Adrenal gland (tissue), 12 donors: ENCODE measurements around the gene MMEL1. TPM values are rescaled to one million over a fixed set of nuclear protein-coding genes. Genes with fewer than 3 reads are reported as not detected.

Experiments used
- DNase-seq, 7 donors: peaks; one replicate each; pipeline ENCODE4 v3.0.0-alpha.2; 2019 to 2020
- H3K27ac ChIP-seq, 5 donors: fragments of 200-600 bp; sonication (generic) in 4 of 5; 1 replicate in 3 of 5; 2 replicates in 2 of 5; pipeline versions ENCODE4 v1.5.1 to v1.8.0; 2016 to 2020; ENCODE audit warnings: mild to moderate bottlenecking in 1 of 5
- H3K27me3 ChIP-seq: fragments of 200-600 bp; 2 replicates; pipeline ENCODE4 v1.8.0; 2021
- H3K36me3 ChIP-seq, 2 donors: fragments of 200-600 bp; replicated peaks in 1 of 2; 1 replicate in 1 of 2; 2 replicates in 1 of 2; pipeline versions ENCODE4 v1.5.1 to v1.8.0; 2018 to 2022
- H3K4me1 ChIP-seq, 2 donors: fragments of 200-600 bp; replicated peaks in 1 of 2; 1 replicate in 1 of 2; 2 replicates in 1 of 2; pipeline versions ENCODE4 v1.5.1 to v1.8.0; 2018 to 2021
- H3K4me3 ChIP-seq, 4 donors: fragments of 200-600 bp; sonication (generic) in 3 of 4; one replicate each; pipeline ENCODE4 v1.5.1; 2016 to 2018
- H3K9me3 ChIP-seq, 3 donors: fragments of 200-600 bp; sonication (generic) in 1 of 3; replicated peaks in 1 of 3; 1 replicate in 2 of 3; 2 replicates in 1 of 3; pipeline versions ENCODE4 v1.5.1 to v1.8.0; 2016 to 2021
- CTCF ChIP-seq, 6 experiments: fragments of 450-650 bp in 4 of 6; fragments of 200-600 bp in 2 of 6; sonication (generic) in 1 of 6; IDR thresholded peaks; 1 replicate in 5 of 6; 2 replicates in 1 of 6; pipeline versions ENCODE4 v1.5.1 to v1.8.0; 2016 to 2021; ENCODE audit warnings: antibody characterized with exemption in 6 of 6, mild to moderate bottlenecking in 2 of 6, moderate library complexity in 1 of 6
- POLR2A ChIP-seq, 2 donors: fragments of 450-650 bp; IDR thresholded peaks; one replicate each; pipeline ENCODE4 v1.6.1; 2017; ENCODE audit warnings: antibody characterized with exemption in 2 of 2, mild to moderate bottlenecking in 2 of 2, moderate library complexity in 1 of 2
- WGBS, 4 donors: extraction: QIAGEN DNeasy Blood & Tissue Kit in 2 of 4; methylation state at CpG; one replicate each; pipeline versions ENCODE4 v1.1.5 to v1.1.7; 2013 to 2017; 5-methylcytosine and 5-hydroxymethylcytosine counted together
- intact Hi-C, 2 donors: fragments of 100-400 bp; cut with DNase I; formaldehyde crosslinking; loops; one replicate each; pipeline versions ENCODE4 v1.14.1 to v1.15.0; 2022 to 2023
- polyA plus RNA-seq, 3 donors: library from polyadenylated mRNA; stranded (reverse); fragments of 200-250 nt in 2 of 3; fragments of 350-450 nt in 1 of 3; fragmentation: Illumina TruSeq in 1 of 3; extraction: RNeasy Lipid Tissue Mini Kit (QIAGEN cat#74804) in 1 of 3; gene quantifications; one replicate each; pipeline ENCODE4 v1.2.3, GENCODE V29; 2013 to 2014
- total RNA-seq, 9 donors: library from RNA; depleted of rRNA in 4 of 9; stranded (reverse); fragments of >200 nt in 4 of 9; fragments of 120-200 nt in 1 of 9; fragmentation: NEBNext Ultra II Directional in 1 of 9; extraction: Animal tissue kit (Norgen Biotek cat#: 25700) in 1 of 9; gene quantifications; one replicate each; pipeline versions ENCODE4 v1.1.0 to v1.2.4, GENCODE V29; 2013 to 2023
- donor health status: healthy with polysubstance abuse.
- donor health status: Bipolar disorder and iron deficiency.
- donor health status: DM: yes; HTN: yes; CAD: no.
- donor health status: DM: no; HTN: no; CAD: no.
- donor health status: DM: no; HTN: no; CAD: no.
- donor health status: DM: yes; HTN: yes; CAD: no.

MMEL1 gene
- total and polyA plus RNA-seq, 12 donors, result 0.30 to 8.2 (median 2.6) TPM

DNA sequence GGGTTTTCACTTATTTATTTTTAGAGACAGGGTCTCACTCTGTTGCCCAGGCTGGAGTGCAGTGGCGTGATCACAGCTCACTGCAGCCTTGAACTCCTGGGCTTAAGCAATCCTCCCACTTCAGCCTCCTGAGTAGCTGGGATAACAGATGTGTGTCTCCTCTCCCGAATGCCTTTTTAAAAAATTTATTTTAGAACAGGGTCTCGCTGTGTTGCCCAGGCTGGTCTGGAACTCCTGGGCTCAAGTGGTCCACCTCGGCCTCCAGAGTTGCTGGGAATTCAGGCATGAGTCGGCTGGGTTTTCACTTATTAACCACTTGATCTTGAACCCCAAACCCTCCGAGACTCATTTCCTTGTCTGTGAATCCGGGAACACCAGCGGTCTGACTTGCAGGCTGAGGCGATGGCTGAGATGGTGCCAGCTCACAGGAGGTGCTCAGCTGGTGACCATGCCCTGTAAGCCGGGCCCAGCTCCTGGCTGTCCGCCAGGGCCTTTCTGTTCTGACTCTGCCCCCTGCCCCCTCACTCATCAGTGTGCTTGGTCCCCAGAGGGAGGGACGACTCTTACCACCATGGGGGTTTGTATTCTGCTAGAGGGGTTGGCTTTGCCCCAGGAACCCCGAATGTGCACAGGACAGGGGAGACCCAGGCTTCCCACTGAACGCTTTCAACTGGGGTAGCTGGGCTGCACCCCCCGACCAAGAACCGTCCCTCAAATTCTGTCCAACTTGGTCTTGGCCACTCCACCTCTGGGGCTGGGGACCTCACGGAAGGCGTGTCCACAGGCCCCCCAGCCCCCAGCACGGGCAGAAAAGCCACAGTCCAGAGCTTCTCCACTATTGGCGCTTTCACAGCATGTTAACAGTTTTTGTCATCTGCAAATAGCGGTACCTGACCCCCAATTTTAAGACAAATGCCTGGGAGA, 22.5 kb downstream of the MMEL1 start:
- WGBS, 4 donors, result 67 to 84% (median 73%) methylated on average over 15 to 21 of the region's 21 CpGs
- Histone ChIP-seq H3K4me1 (no peaks in the 10 kb centered on the region), H3K27ac (no peak overlapping the region), H3K27me3 (peaks cover 4% of the 10 kb centered on the region), H3K36me3 (no peaks in the 10 kb centered on the region), H3K4me3 (no peak overlapping the region), H3K9me3 (no peaks in the 10 kb centered on the region)
- TF ChIP-seq POLR2A (IDR thresholded peaks at IDR 0.05), result no peak
- no peak for TF ChIP-seq CTCF (IDR thresholded peaks at IDR 0.05)
- intact Hi-C loops, result no loop called here
- peak in 3 of 7 donors; percentile 6 to 18 (median 12) for DNase-seq

- DNase-seq, result peak in 4 of 7 donors; percentile 4 to 15 (median 6)
- intact Hi-C loops, result no loop called here
- no peak overlapping the region for H3K27ac ChIP-seq
- WGBS, 4 donors, result 79 to 93% (median 90%) methylated on average over 8 to 34 of the region's 34 CpGs
- no peaks in the 10 kb centered on the region for H3K4me1 ChIP-seq
- no peaks in the 10 kb centered on the region for H3K36me3 ChIP-seq
- no peak overlapping the region for H3K4me3 ChIP-seq
- H3K27me3 ChIP-seq, result peaks cover 4% of the 10 kb centered on the region
- TF ChIP-seq CTCF (IDR thresholded peaks at IDR 0.05) (no peak), POLR2A (IDR thresholded peaks at IDR 0.05) (no peak)
- no peaks in the 10 kb centered on the region for H3K9me3 ChIP-seq
Measured at GRCh38 chr1:2609319-2610035, 23.3 kb downstream of the MMEL1 start.

DNA sequence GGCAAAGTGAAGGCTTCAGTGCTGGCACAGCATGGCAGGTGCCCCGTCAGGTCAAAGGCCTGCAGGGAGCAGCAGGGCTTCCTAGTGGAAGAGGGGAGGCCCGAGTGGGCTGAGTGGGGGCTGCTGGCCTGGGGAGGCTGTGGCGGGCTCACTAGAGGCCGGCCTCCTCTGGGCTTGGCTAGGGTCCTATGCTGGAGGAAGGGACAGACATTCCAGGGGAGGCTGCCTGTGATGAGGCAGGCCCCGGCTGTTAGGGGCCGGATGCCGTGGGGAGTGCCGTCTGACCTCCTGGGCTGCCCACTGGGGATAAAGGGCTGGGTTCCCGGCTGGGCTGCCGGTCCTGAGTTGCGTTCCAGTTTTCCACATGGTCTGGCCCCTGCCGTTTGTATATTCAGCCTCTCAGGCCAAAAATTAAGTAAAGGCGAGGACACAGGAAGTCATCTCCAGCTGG, 25.1 kb downstream of the MMEL1 start:
- peak in 5 of 7 donors; percentile 6 to 33 (median 25) for DNase-seq
- Histone ChIP-seq H3K27me3 (peaks cover 4% of the 10 kb centered on the region), H3K27ac (peak overlapping the region in 1 of 5 donors; percentile 78)

More for the DNA sequence above, 25.1 kb downstream of the MMEL1 start:
- 50 to 81% (median 75%) methylated on average over 2 to 13 of the region's 13 CpGs for WGBS, 4 donors
- Histone ChIP-seq H3K36me3 (no peaks in the 10 kb centered on the region), H3K4me1 (no peaks in the 10 kb centered on the region), H3K9me3 (no peaks in the 10 kb centered on the region), H3K4me3 (no peak overlapping the region)
- intact Hi-C loops, result no loop called here
- no peak for TF ChIP-seq CTCF (IDR thresholded peaks at IDR 0.05)
- no peak for TF ChIP-seq POLR2A (IDR thresholded peaks at IDR 0.05)
